ENCODE results near the gene NKX2-4. TPM values are rescaled to one million over a fixed set of nuclear protein-coding genes. Genes with fewer than 3 reads are reported as not detected.

NKX2-4 gene
- total RNA-seq, 4 donors from 2014 or later, result not detected

GRCh38 chr20:21388566-21388965, 8.8 kb downstream of the NKX2-4 start:
- DNase-seq, result no peak

GRCh38 chr20:21387528-21387927, 9.8 kb downstream of the NKX2-4 start:
- Histone ChIP-seq H3K4me3 (no peak overlapping the region), H3K27me3 (peaks cover 20% of the 10 kb centered on the region), H3K4me1 (no peaks in the 10 kb centered on the region), H3K27ac (no peak overlapping the region), H3K36me3 (peaks cover 0 to 45% (median 13%) of the 10 kb centered on the region in 4 donors), H3K9me3 (no peaks in the 10 kb centered on the region)
- intact Hi-C loops (cut with DNase I; ENCODE audit: low total_unique reads) (no loop called here), in situ Hi-C loops (cut with MboI; ENCODE audit: low pct_ligation_motif_present in 1 of 4, low pct_unique_long_range_greater_than_20kb in 1 of 4, low sequenced_read_pairs in 3 of 4) (no loop called here)
- TF ChIP-seq CTCF (IDR thresholded peaks at IDR 0.05) (no peak), POLR2A (IDR thresholded peaks at IDR 0.05) (no peak), EP300 (IDR thresholded peaks at IDR 0.05; ENCODE audit: low read depth) (no peak), POLR2AphosphoS5 (IDR thresholded peaks at IDR 0.05) (no peak)
- DNase-seq, result no peak

More at GRCh38 chr20:21388566-21388965, 8.8 kb downstream of the NKX2-4 start:
- intact Hi-C loops (cut with DNase I; ENCODE audit: low total_unique reads) (no loop called here), in situ Hi-C loops (cut with MboI; ENCODE audit: low pct_ligation_motif_present in 1 of 4, low pct_unique_long_range_greater_than_20kb in 1 of 4, low sequenced_read_pairs in 3 of 4) (no loop called here)
- TF ChIP-seq EP300 (IDR thresholded peaks at IDR 0.05; ENCODE audit: low read depth) (no peak), POLR2A (IDR thresholded peaks at IDR 0.05) (no peak), CTCF (IDR thresholded peaks at IDR 0.05) (no peak), POLR2AphosphoS5 (IDR thresholded peaks at IDR 0.05) (no peak)
- no peak overlapping the region for H3K27ac ChIP-seq
- no peak overlapping the region for H3K4me3 ChIP-seq
- H3K36me3 ChIP-seq, result peaks cover 0 to 35% (median 8%) of the 10 kb centered on the region in 4 donors
- H3K4me1 ChIP-seq, result no peaks in the 10 kb centered on the region
- WGBS, 2 donors (ENCODE audit: low coverage in 1 of 2), result 89 to 91% methylated on average over 1 of the region's 1 CpG
- peaks cover 30% of the 10 kb centered on the region for H3K27me3 ChIP-seq
- no peaks in the 10 kb centered on the region for H3K9me3 ChIP-seq

GRCh38 chr20:21386111-21386510, 11.2 kb downstream of the NKX2-4 start:
- 97% methylated on average over 5 of the region's 5 CpGs for WGBS, 2 donors (ENCODE audit: low coverage in 1 of 2)
- Histone ChIP-seq H3K36me3 (peaks cover 0 to 54% (median 15%) of the 10 kb centered on the region in 4 donors), H3K9me3 (no peaks in the 10 kb centered on the region), H3K4me3 (no peak overlapping the region), H3K27ac (no peak overlapping the region), H3K4me1 (no peaks in the 10 kb centered on the region), H3K27me3 (peaks cover 6% of the 10 kb centered on the region)
- intact Hi-C loops (cut with DNase I; ENCODE audit: low total_unique reads) (no loop called here), in situ Hi-C loops (cut with MboI; ENCODE audit: low pct_ligation_motif_present in 1 of 4, low pct_unique_long_range_greater_than_20kb in 1 of 4, low sequenced_read_pairs in 3 of 4) (no loop called here)
- TF ChIP-seq POLR2AphosphoS5 (IDR thresholded peaks at IDR 0.05) (no peak), POLR2A (IDR thresholded peaks at IDR 0.05) (no peak), EP300 (IDR thresholded peaks at IDR 0.05; ENCODE audit: low read depth) (no peak), CTCF (IDR thresholded peaks at IDR 0.05) (no peak)
- no peak for DNase-seq

GRCh38 chr20:21384308-21384892, 12.9 kb downstream of the NKX2-4 start:
- Histone ChIP-seq H3K4me3 (no peak overlapping the region), H3K36me3 (peaks cover 0 to 43% (median 15%) of the 10 kb centered on the region in 4 donors), H3K27me3 (no peaks in the 10 kb centered on the region), H3K27ac (no peak overlapping the region), H3K9me3 (no peaks in the 10 kb centered on the region), H3K4me1 (no peaks in the 10 kb centered on the region)
- intact Hi-C loops (cut with DNase I; ENCODE audit: low total_unique reads) (no loop called here), in situ Hi-C loops (cut with MboI; ENCODE audit: low pct_ligation_motif_present in 1 of 4, low pct_unique_long_range_greater_than_20kb in 1 of 4, low sequenced_read_pairs in 3 of 4) (no loop called here)
- no peak for DNase-seq
- 73 to 96% methylated on average over 2 to 5 of the region's 5 CpGs for WGBS, 2 donors (ENCODE audit: low coverage in 1 of 2)
- TF ChIP-seq POLR2AphosphoS5 (IDR thresholded peaks at IDR 0.05) (no peak), CTCF (IDR thresholded peaks at IDR 0.05) (no peak), EP300 (IDR thresholded peaks at IDR 0.05; ENCODE audit: low read depth) (no peak), POLR2A (IDR thresholded peaks at IDR 0.05) (no peak)
